ENCODE measurements around the gene TDRD1. TPM values are rescaled to one million over a fixed set of nuclear protein-coding genes. Genes with fewer than 3 reads are reported as not detected.

The TDRD1 gene
- total RNA-seq, 3 donors from 2014 or later (not counting 1 experiment from before 2014, with no cell fraction given): 0.08 to 0.33 (median 0.09) TPM

DNA sequence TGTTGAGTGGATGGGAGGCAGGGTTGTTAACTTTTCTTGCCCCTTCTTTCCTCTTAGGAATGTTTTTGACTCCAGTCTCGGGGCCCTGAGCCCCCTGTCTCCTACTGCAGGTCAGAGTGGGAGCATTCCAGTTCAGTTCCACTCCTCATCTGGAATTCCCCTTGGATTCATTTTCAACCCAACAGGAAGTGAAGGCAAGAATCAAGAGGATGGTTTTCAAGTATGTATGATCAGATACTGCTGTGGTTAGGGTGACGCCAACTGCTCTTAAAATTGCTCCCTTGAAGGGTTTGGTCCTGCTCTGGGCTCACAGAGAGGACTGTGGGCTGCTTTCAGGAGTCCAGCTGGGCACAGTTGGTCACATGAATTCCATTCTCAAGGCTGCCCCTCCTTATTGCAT, 81.9 kb downstream of the TDRD1 start:
- Histone ChIP-seq H3K4me3 (ENCODE audit: low read length) (no peak overlapping the region), H3K9me3 (ENCODE audit: control insufficient read depth, insufficient read depth, low read length) (no peaks in the 10 kb centered on the region), H3K4me1 (ENCODE audit: control insufficient read depth, insufficient read depth, low read length) (no peaks in the 10 kb centered on the region), H3K27ac (ENCODE audit: low read length) (no peak overlapping the region), H3K36me3 (ENCODE audit: control insufficient read depth, insufficient read depth, low read length) (no peaks in the 10 kb centered on the region), H3K27me3 (ENCODE audit: control insufficient read depth, insufficient read depth, low read length) (no peaks in the 10 kb centered on the region)
- TF ChIP-seq, protein P1, sequence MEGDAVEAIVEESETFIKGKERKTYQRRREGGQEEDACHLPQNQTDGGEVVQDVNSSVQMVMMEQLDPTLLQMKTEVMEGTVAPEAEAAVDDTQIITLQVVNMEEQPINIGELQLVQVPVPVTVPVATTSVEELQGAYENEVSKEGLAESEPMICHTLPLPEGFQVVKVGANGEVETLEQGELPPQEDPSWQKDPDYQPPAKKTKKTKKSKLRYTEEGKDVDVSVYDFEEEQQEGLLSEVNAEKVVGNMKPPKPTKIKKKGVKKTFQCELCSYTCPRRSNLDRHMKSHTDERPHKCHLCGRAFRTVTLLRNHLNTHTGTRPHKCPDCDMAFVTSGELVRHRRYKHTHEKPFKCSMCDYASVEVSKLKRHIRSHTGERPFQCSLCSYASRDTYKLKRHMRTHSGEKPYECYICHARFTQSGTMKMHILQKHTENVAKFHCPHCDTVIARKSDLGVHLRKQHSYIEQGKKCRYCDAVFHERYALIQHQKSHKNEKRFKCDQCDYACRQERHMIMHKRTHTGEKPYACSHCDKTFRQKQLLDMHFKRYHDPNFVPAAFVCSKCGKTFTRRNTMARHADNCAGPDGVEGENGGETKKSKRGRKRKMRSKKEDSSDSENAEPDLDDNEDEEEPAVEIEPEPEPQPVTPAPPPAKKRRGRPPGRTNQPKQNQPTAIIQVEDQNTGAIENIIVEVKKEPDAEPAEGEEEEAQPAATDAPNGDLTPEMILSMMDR (IDR thresholded peaks at IDR 0.05): no peak
- H3K27ac Mint-ChIP-seq: no peak overlapping the region
- 64% methylated on average over 2 of the region's 2 CpGs for WGBS (ENCODE audit: insufficient coverage)
- DNase-seq (no peak), ATAC-seq (no peak)
- intact Hi-C loops (cut with micrococcal nuclease): no loop called here
- no peak overlapping the region for H3K4me3 Mint-ChIP-seq
- no peaks in the 10 kb centered on the region for H3K36me3 Mint-ChIP-seq
- H3K4me1 Mint-ChIP-seq: no peaks in the 10 kb centered on the region
- peaks cover 0 to 6% of the 10 kb centered on the region in 2 donors for H3K27me3 Mint-ChIP-seq (ENCODE audit: low read depth in 2 of 2)
- no peaks in the 10 kb centered on the region for H3K9me3 Mint-ChIP-seq

DNA sequence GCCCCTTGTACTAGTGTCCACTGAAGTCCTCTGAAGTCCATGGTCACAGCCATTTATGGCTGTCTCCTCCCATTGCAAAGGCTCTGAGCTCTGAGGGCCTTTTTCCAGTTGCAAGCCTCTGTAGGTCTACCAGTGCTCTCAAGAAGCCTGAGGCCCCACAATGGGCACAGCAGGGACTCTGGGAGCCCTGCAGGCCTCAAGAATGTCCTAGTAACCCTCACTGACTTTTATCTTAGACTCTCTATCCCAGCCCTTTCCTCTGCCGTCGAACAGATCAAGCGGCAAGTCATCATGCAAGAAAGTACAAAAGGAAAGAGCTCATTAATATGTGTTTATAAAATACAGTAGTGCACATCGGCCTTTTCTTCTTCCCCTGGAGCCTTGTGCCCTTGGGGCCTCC, 83.3 kb downstream of the TDRD1 start:
- intact Hi-C loops (cut with micrococcal nuclease): no loop called here
- Mint-ChIP-seq H3K9me3 (no peaks in the 10 kb centered on the region), H3K4me1 (no peaks in the 10 kb centered on the region), H3K36me3 (no peaks in the 10 kb centered on the region), H3K27ac (no peak overlapping the region), H3K4me3 (no peak overlapping the region), H3K27me3 (ENCODE audit: low read depth in 2 of 2) (peaks cover 0 to 6% of the 10 kb centered on the region in 2 donors)
- DNase-seq (no peak), ATAC-seq (no peak)
- TF ChIP-seq, protein P1 (IDR thresholded peaks at IDR 0.05): no peak
- Histone ChIP-seq H3K4me3 (ENCODE audit: low read length) (no peak overlapping the region), H3K27ac (ENCODE audit: low read length) (no peak overlapping the region), H3K27me3 (ENCODE audit: control insufficient read depth, insufficient read depth, low read length) (no peaks in the 10 kb centered on the region), H3K4me1 (ENCODE audit: control insufficient read depth, insufficient read depth, low read length) (no peaks in the 10 kb centered on the region), H3K9me3 (ENCODE audit: control insufficient read depth, insufficient read depth, low read length) (no peaks in the 10 kb centered on the region), H3K36me3 (ENCODE audit: control insufficient read depth, insufficient read depth, low read length) (no peaks in the 10 kb centered on the region)
- 94% methylated on average over 4 of the region's 4 CpGs for WGBS (ENCODE audit: insufficient coverage)

DNA sequence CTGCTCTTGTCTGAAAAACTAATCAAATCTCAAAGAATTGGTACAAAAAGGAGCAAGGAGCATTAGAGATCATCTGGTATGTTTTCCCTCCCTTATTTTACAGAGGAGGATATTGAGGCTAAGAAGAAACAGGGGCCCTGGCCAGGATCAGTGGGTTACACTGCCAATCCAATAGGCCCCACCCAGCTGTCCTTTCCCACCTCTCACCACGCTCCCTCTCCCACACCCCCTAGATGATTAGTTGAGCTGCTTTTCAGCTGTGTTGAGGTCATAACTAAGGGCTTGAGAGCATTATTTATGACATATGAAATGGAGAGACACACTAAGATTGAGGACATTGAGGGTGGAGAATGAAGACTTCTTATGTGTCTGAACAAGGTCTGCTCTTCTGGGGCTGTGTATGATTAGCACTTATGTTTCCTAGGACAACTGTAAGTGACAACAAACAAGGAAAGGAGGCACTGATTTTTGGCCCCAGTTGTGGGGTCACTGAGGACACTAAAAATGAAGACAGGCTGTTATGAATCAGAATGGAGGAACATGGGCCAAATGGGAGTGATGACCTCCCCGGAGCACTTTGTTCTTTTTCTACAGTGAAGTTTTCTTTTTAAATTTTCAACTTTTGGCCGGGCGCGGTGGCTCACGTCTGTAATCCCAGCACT, 86.4 kb downstream of the TDRD1 start:
- intact Hi-C loops (cut with micrococcal nuclease): no loop called here
- ATAC-seq (no peak), DNase-seq (no peak)
- H3K4me1 Mint-ChIP-seq: no peaks in the 10 kb centered on the region
- TF ChIP-seq, protein P1 (IDR thresholded peaks at IDR 0.05): no peak
- H3K4me3 Mint-ChIP-seq: no peak overlapping the region
- no peaks in the 10 kb centered on the region for H3K27me3 ChIP-seq (ENCODE audit: control insufficient read depth, insufficient read depth, low read length)
- 83% methylated on average over 5 of the region's 6 CpGs for WGBS (ENCODE audit: insufficient coverage)
- no peak overlapping the region for H3K27ac ChIP-seq (ENCODE audit: low read length)
- peaks cover 0 to 4% of the 10 kb centered on the region in 2 donors for H3K27me3 Mint-ChIP-seq (ENCODE audit: low read depth in 2 of 2)
- no peaks in the 10 kb centered on the region for H3K36me3 ChIP-seq (ENCODE audit: control insufficient read depth, insufficient read depth, low read length)
- no peaks in the 10 kb centered on the region for H3K9me3 ChIP-seq (ENCODE audit: control insufficient read depth, insufficient read depth, low read length)
- no peaks in the 10 kb centered on the region for H3K36me3 Mint-ChIP-seq
- H3K4me3 ChIP-seq (ENCODE audit: low read length): no peak overlapping the region
- no peak overlapping the region for H3K27ac Mint-ChIP-seq
- no peaks in the 10 kb centered on the region for H3K9me3 Mint-ChIP-seq
- H3K4me1 ChIP-seq (ENCODE audit: control insufficient read depth, insufficient read depth, low read length): no peaks in the 10 kb centered on the region

DNA sequence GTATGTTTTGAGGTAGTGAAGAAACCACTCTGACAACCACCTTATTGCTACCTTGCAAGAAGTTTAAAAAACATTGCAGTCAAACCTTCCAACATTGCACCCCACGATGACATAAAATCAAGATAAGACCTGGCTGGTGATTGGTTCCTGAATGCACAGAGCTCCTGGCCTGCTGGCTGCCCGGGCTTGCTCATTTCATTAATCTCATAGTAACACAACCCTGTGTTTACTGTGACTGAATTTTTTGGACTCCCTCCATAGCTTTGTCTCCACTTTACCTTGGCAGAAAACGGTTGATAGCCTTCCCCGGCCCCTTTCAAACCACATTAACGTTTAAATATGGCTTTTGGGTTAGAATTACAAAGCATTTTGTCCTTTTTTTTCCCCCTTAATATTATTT, 87.4 kb downstream of the TDRD1 start:
- Mint-ChIP-seq H3K36me3 (no peaks in the 10 kb centered on the region), H3K4me1 (no peaks in the 10 kb centered on the region), H3K27me3 (ENCODE audit: low read depth in 2 of 2) (peaks cover 0 to 14% of the 10 kb centered on the region in 2 donors), H3K9me3 (no peaks in the 10 kb centered on the region), H3K4me3 (no peak overlapping the region), H3K27ac (no peak overlapping the region)
- DNase-seq (no peak), ATAC-seq (no peak)
- intact Hi-C loops (cut with micrococcal nuclease): no loop called here
- 66% methylated on average over 3 of the region's 5 CpGs for WGBS (ENCODE audit: insufficient coverage)
- TF ChIP-seq, protein P1 (IDR thresholded peaks at IDR 0.05): no peak
- Histone ChIP-seq H3K27me3 (ENCODE audit: control insufficient read depth, insufficient read depth, low read length) (no peaks in the 10 kb centered on the region), H3K27ac (ENCODE audit: low read length) (no peak overlapping the region), H3K9me3 (ENCODE audit: control insufficient read depth, insufficient read depth, low read length) (no peaks in the 10 kb centered on the region), H3K4me1 (ENCODE audit: control insufficient read depth, insufficient read depth, low read length) (no peaks in the 10 kb centered on the region), H3K36me3 (ENCODE audit: control insufficient read depth, insufficient read depth, low read length) (no peaks in the 10 kb centered on the region), H3K4me3 (ENCODE audit: low read length) (no peak overlapping the region)
